Stimulated activated naive CD4-positive, alpha-beta T cell (primary cell): ENCODE measurements around the gene B2M.
"Not testable (repeated sequence)": the region's sequence is repeated elsewhere in the genome, so short reads cannot be mapped to it uniquely, and the experiment has no call there.

ENCODE experiments used
- DNase-seq, 6 experiments: peaks; one replicate each; lab custom pipeline; 2025; lab: John Stamatoyannopoulos, UW

B2M gene

GRCh38 chr15:44726136-44726535 is 14.8 kb downstream of the B2M start:
- DNase-seq, result peak in 1 of 6 experiments; percentile 66

- DNase-seq, result peak; percentile 46 to 82 (median 74)
Observed at GRCh38 chr15:44726568-44727484, 15.5 kb downstream of the B2M start.

GRCh38 chr15:44727485-44728231 is 16.3 kb downstream of the B2M start:
- DNase-seq, result peak in 3 of 6 experiments; percentile 9 to 35 (median 13)

GRCh38 chr15:44728232-44728575 is 16.9 kb downstream of the B2M start:
- not testable (repeated sequence) for DNase-seq

GRCh38 chr15:44728576-44729407 is 17.5 kb downstream of the B2M start:
- peak; percentile 89 to 97 (median 95) for DNase-seq

- DNase-seq, result peak in 1 of 6 experiments; percentile 44
Observed at GRCh38 chr15:44729408-44730127, 18.3 kb downstream of the B2M start.

GRCh38 chr15:44734839-44735481 is 23.6 kb downstream of the B2M start:
- DNase-seq, result no peak

GRCh38 chr15:44735482-44736180 is 24.3 kb downstream of the B2M start:
- DNase-seq, result peak in 1 of 6 experiments; percentile 23

GRCh38 chr15:44736181-44736765 is 25.0 kb downstream of the B2M start, which contains the start of gene TRIM69:
Gene TRIM69 (plus strand): TSS chr15:44736528. CDS start chr15:44736705, 177 bp downstream.
- DNase-seq, result peak in 1 of 6 experiments; percentile 17

GRCh38 chr15:44738340-44738984 is 27.1 kb downstream of the B2M start:
- DNase-seq, result peak in 3 of 6 experiments; percentile 40 to 69 (median 55)

GRCh38 chr15:44739222-44739847 is 28.0 kb downstream of the B2M start:
- DNase-seq, result peak; percentile 26 to 56 (median 48)

- not testable (repeated sequence) for DNase-seq
Observed at GRCh38 chr15:44743454-44743853, 32.1 kb downstream of the B2M start.

GRCh38 chr15:44753345-44753744 is 42.0 kb downstream of the B2M start:
- no peak for DNase-seq

- DNase-seq, result no peak
Observed at GRCh38 chr15:44763187-44763586, 51.9 kb downstream of the B2M start.

GRCh38 chr15:44763848-44764247 is 52.5 kb downstream of the B2M start:
- no peak for DNase-seq

GRCh38 chr15:44765036-44765435 is 53.7 kb downstream of the B2M start:
- no peak for DNase-seq
